Fibroblast of villous mesenchyme (primary cell): ENCODE results near the gene CNTNAP2. TPM values are rescaled to one million over a fixed set of nuclear protein-coding genes. Genes with fewer than 3 reads are reported as not detected.

Experiments used
- DNase-seq: peaks from one replicate; pipeline ENCODE4 v3.0.0-alpha.2; 2010; ENCODE audit warnings: low read depth
- H3K4me3 ChIP-seq: 2 replicates; pipeline ENCODE4 v1.5.1; 2011; ENCODE audit warnings: low read depth, mild to moderate bottlenecking, low read length
- total RNA-seq: library from RNA; depleted of rRNA; stranded (reverse); fragments of >200 nt; gene quantifications from 2 replicates; pipeline ENCODE4 v1.2.3, GENCODE V29; 2012
- TF ChIP-seq, protein P1 (sequence below): IDR thresholded peaks from 2 replicates; pipeline ENCODE4 v1.5.1; 2012; ENCODE audit warnings: low read depth, mild to moderate bottlenecking, low read length; ENCODE audit not compliant: insufficient read depth

CNTNAP2 gene
- total RNA-seq, 1 donor: not detected

DNA sequence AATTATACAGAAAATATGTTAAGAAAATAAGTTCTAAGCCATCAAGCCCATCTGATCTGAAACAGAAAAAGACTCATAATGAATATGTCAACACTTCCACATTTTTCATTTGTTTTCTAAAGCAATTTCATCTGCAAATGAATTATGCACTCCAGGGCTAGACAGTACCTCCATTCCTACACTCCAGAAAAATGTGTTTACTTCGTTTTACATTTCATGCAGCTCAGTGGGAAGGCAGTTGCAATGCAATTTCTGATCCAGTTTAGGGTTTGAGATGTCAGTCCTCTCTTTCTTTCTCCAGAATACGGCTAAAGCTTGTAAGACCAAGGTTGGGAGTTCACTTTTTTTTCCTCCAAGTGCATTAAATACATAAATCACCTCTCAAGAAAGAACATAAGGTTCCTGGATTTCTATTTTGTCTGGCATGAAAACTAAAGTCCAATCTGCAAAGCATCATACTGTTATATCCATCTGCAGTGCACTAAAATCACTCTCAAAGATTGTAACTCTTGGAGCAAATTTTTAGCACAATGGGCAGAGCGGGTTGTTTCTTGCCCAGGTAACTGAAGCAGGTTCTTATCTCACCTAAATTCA, 2125.2 kb downstream of the CNTNAP2 start:
- TF ChIP-seq, protein P1, sequence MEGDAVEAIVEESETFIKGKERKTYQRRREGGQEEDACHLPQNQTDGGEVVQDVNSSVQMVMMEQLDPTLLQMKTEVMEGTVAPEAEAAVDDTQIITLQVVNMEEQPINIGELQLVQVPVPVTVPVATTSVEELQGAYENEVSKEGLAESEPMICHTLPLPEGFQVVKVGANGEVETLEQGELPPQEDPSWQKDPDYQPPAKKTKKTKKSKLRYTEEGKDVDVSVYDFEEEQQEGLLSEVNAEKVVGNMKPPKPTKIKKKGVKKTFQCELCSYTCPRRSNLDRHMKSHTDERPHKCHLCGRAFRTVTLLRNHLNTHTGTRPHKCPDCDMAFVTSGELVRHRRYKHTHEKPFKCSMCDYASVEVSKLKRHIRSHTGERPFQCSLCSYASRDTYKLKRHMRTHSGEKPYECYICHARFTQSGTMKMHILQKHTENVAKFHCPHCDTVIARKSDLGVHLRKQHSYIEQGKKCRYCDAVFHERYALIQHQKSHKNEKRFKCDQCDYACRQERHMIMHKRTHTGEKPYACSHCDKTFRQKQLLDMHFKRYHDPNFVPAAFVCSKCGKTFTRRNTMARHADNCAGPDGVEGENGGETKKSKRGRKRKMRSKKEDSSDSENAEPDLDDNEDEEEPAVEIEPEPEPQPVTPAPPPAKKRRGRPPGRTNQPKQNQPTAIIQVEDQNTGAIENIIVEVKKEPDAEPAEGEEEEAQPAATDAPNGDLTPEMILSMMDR: no peak

DNA sequence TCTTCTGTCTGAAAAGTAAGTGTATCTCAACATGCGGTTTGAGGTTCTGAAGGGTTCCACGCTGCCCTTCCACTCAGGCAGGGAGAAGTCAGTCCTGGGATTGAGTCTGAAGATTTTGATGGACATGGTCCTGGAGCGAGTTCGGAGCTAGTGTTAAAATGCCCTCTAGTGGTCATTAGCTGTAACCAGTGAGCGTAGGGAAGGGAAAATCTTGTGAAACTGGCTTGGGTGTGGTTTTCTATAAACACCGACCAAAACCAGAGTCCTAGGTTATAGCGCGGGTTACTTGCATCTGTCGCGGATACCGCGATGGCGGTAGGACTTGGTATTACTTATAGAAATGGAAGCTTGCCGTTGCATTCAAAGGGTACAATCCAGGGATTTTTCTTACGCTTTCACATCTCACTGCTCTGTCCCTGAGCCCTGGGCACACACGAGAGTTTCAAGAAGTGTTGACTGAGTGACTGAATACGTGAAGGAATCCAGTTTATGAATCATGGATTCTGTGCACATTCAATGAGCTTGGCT, 2125.8 kb downstream of the CNTNAP2 start:
- TF ChIP-seq, protein P1: peak; percentile 77
- peak; percentile 35 for DNase-seq
- no peak overlapping the region for H3K4me3 ChIP-seq

More for the DNA sequence above, 2125.2 kb downstream of the CNTNAP2 start:
- no peak for DNase-seq
- H3K4me3 ChIP-seq: no peak overlapping the region

GRCh38 chr7:148245381-148245780, 2128.8 kb downstream of the CNTNAP2 start:
- no peak overlapping the region for H3K4me3 ChIP-seq
- TF ChIP-seq, protein P1: no peak
- DNase-seq: no peak

- no peak for DNase-seq
- TF ChIP-seq, protein P1: no peak
- no peak overlapping the region for H3K4me3 ChIP-seq
Measured at GRCh38 chr7:148253629-148254028, 2137.0 kb downstream of the CNTNAP2 start.

- TF ChIP-seq, protein P1: no peak
- no peak overlapping the region for H3K4me3 ChIP-seq
- no peak for DNase-seq
Measured at GRCh38 chr7:148255333-148255732, 2138.7 kb downstream of the CNTNAP2 start.

GRCh38 chr7:148256433-148256832, 2139.8 kb downstream of the CNTNAP2 start:
- H3K4me3 ChIP-seq: no peak overlapping the region
- TF ChIP-seq, protein P1: no peak

DNA sequence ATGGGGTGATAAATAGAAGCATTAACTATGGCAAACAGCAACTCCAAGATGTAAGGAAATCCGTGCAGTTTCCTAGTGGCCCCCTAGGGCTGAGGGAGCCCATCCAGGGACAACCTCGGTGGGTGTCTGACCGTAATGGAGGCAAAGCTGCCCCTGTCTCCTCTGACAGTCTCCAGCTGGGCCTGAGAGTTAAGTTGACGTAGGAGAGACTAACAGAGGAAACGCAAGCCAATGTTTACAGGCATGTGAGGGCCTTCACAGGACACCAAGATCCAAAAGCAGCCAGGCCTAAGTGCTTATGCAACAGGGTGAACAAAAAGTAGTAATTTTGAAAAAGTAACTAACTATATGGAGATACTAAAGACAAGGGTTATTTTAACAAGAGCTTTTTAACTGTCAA, 2144.0 kb downstream of the CNTNAP2 start:
- TF ChIP-seq, protein P1: no peak
- no peak overlapping the region for H3K4me3 ChIP-seq
- peak; percentile 4 for DNase-seq

More at GRCh38 chr7:148256433-148256832, 2139.8 kb downstream of the CNTNAP2 start:
- DNase-seq: no peak
